WTC11 (cell line): ENCODE data around the gene MRFAP1. TPM values are rescaled to one million over a fixed set of nuclear protein-coding genes. Genes with fewer than 3 reads are reported as not detected.
A peak's percentile ranks its signal among the peaks of the same experiment; 100 is the strongest.

Experiments used
- ATAC-seq: fragments of 200-7000 bp; cut with Tn5 transposase; 2 replicates; pipeline ENCODE4 v1.10.0; 2021; ENCODE audit warnings: mild to moderate bottlenecking, moderate library complexity
- CTCF ChIA-PET: fragments of 300-600 bp; sonication (Branson Sonifier 250); formaldehyde crosslinking; loops from one replicate; lab custom pipeline; 2021; ENCODE audit warnings: antibody characterized with exemption; lab: Charles Lee
- POLR2A ChIA-PET: fragments of 350-600 bp; sonication (Branson Sonifier 250); formaldehyde crosslinking; loops from one replicate; lab custom pipeline; 2021; ENCODE audit warnings: antibody characterized with exemption; lab: Charles Lee
- DNase-seq: peaks from one replicate; pipeline ENCODE4 v3.0.0; 2021; ENCODE audit warnings: low spot score
- H3K27ac Mint-ChIP-seq: 2 replicates; pipeline ENCODE4 v1.8.0; 2021; ENCODE audit warnings: mixed read lengths
- H3K27me3 Mint-ChIP-seq: 2 replicates; pipeline ENCODE4 v1.8.0; 2021; ENCODE audit warnings: low read depth, mild to moderate bottlenecking, moderate library complexity, mixed read lengths
- H3K36me3 Mint-ChIP-seq: 2 replicates; pipeline ENCODE4 v1.8.0; 2021; ENCODE audit warnings: mixed read lengths
- H3K4me1 Mint-ChIP-seq: 2 replicates; pipeline ENCODE4 v1.8.0; 2022; ENCODE audit warnings: mixed read lengths
- H3K4me3 Mint-ChIP-seq: 2 replicates; pipeline ENCODE4 v1.8.0; 2021; ENCODE audit warnings: mild to moderate bottlenecking, moderate library complexity, mixed read lengths
- H3K9me3 Mint-ChIP-seq: 2 replicates; pipeline ENCODE4 v1.8.0; 2021; ENCODE audit warnings: mixed read lengths
- AR ChIP-seq: fragments of 250-450 bp; sonication (Bioruptor Pico); IDR thresholded peaks from 2 replicates; pipeline ENCODE4 v1.9.0; 2021; ENCODE audit warnings: mild to moderate bottlenecking
- ATF2 ChIP-seq: sonication (generic); formaldehyde crosslinking; IDR thresholded peaks from 2 replicates; pipeline ENCODE4 v1.8.1; 2022; ENCODE audit warnings: low read depth, missing genetic modification reagents, borderline replicate concordance
- ETV6 ChIP-seq: sonication (generic); formaldehyde crosslinking; IDR thresholded peaks from 2 replicates; pipeline ENCODE4 v1.8.1; 2022; ENCODE audit warnings: mild to moderate bottlenecking, missing genetic modification reagents
- FOXJ3 ChIP-seq: sonication (generic); formaldehyde crosslinking; IDR thresholded peaks from 2 replicates; pipeline ENCODE4 v1.9.0; 2021; ENCODE audit warnings: missing genetic modification reagents, mild to moderate bottlenecking, borderline replicate concordance
- FOXP1 ChIP-seq: sonication (generic); formaldehyde crosslinking; IDR thresholded peaks from 2 replicates; pipeline ENCODE4 v1.8.0; 2022; ENCODE audit warnings: missing genetic modification reagents, mild to moderate bottlenecking, moderate library complexity, borderline replicate concordance
- GABPB1 ChIP-seq: sonication (generic); formaldehyde crosslinking; IDR thresholded peaks from 2 replicates; pipeline ENCODE4 v1.8.1; 2023; ENCODE audit warnings: mild to moderate bottlenecking, missing genetic modification reagents
- GTF2I ChIP-seq: fragments of 250-450 bp; sonication (Bioruptor Pico); conservative IDR thresholded peaks from 2 replicates; pipeline ENCODE4 v1.4.0; 2021; ENCODE audit warnings: mild to moderate bottlenecking
- HMGXB4 ChIP-seq: sonication (generic); formaldehyde crosslinking; IDR thresholded peaks from 2 replicates; pipeline ENCODE4 v1.8.1; 2023; ENCODE audit warnings: mild to moderate bottlenecking, moderate library complexity, missing genetic modification reagents
- MAX ChIP-seq: sonication (generic); formaldehyde crosslinking; IDR thresholded peaks from 2 replicates; pipeline ENCODE4 v1.8.0; 2022; ENCODE audit warnings: mild to moderate bottlenecking, missing genetic modification reagents
- MXD4 ChIP-seq: fragments of 250-450 bp; sonication (Bioruptor Pico); IDR thresholded peaks from 2 replicates; pipeline ENCODE4 v1.8.0; 2021; ENCODE audit warnings: mild to moderate bottlenecking, moderate library complexity, borderline replicate concordance
- NFATC4 ChIP-seq: fragments of 250-450 bp; sonication (Bioruptor Pico); IDR thresholded peaks from 2 replicates; pipeline ENCODE4 v1.9.0; 2021; ENCODE audit warnings: mild to moderate bottlenecking
- PREB ChIP-seq: sonication (generic); formaldehyde crosslinking; IDR thresholded peaks from 2 replicates; pipeline ENCODE4 v1.8.1; 2022; ENCODE audit warnings: mild to moderate bottlenecking, missing genetic modification reagents, moderate library complexity, borderline replicate concordance
- PRRX2 ChIP-seq: fragments of 250-450 bp; sonication (Bioruptor Pico); IDR thresholded peaks from 2 replicates; pipeline ENCODE4 v1.8.0; 2021; ENCODE audit warnings: mild to moderate bottlenecking
- SP1 ChIP-seq: sonication (generic); formaldehyde crosslinking; conservative IDR thresholded peaks from 2 replicates; pipeline ENCODE4 v1.8.1; 2022; ENCODE audit warnings: missing genetic modification reagents
- TEAD1 ChIP-seq: sonication (generic); formaldehyde crosslinking; IDR thresholded peaks from 2 replicates; pipeline ENCODE4 v1.8.0; 2022; ENCODE audit warnings: mild to moderate bottlenecking, missing genetic modification reagents
- TEAD4 ChIP-seq: sonication (generic); formaldehyde crosslinking; IDR thresholded peaks from 2 replicates; pipeline ENCODE4 v1.8.0; 2022; ENCODE audit warnings: mild to moderate bottlenecking, missing genetic modification reagents
- ZNF396 ChIP-seq: fragments of 250-450 bp; sonication (Bioruptor Pico); IDR thresholded peaks from 2 replicates; pipeline ENCODE4 v1.8.0; 2021; ENCODE audit warnings: mild to moderate bottlenecking, moderate library complexity, borderline replicate concordance
- ZNF416 ChIP-seq: fragments of 250-450 bp; sonication (Bioruptor Pico); IDR thresholded peaks from 2 replicates; pipeline ENCODE4 v1.9.0; 2021; ENCODE audit warnings: mild to moderate bottlenecking, inconsistent platforms
- ZNF512 ChIP-seq: sonication (generic); formaldehyde crosslinking; IDR thresholded peaks from 2 replicates; pipeline ENCODE4 v1.8.1; 2022; ENCODE audit warnings: missing genetic modification reagents, borderline replicate concordance
- total RNA-seq: library from RNA; stranded (reverse); gene quantifications from 3 replicates; pipeline ENCODE4 v1.2.3, GENCODE V29; 2021

MRFAP1 gene
- total RNA-seq, 1 experiment from 2014 or later = 319 TPM

- no peak for TF ChIP-seq GABPB1 (CRISPR knock-in tag)
- TF ChIP-seq GTF2I (CRISPR knock-in tag) = peak; percentile 56; the same call in 1 of the 2 replicates
These were observed 40.0 kb downstream of the MRFAP1 start (continued) for GRCh38 chr4:6680372-6681034.

- Mint-ChIP-seq H3K4me1 (peaks cover 11% of the 10 kb centered on the region), H3K4me3 (no peak overlapping the region), H3K27me3 (no peaks in the 10 kb centered on the region), H3K9me3 (peaks cover 6% of the 10 kb centered on the region; the same call in 1 of the 2 replicates), H3K36me3 (peaks cover 12% of the 10 kb centered on the region), H3K27ac (no peak overlapping the region)
- ChIA-PET CTCF (interaction anchor here (0.5 to 2.5 kb wide), 29 partner anchors 9 to 515 kb away, joined by 3 to 36 read pairs (median 4); partner anchors contain the start of genes MAN2B2, MRFAP1L1, S100P and TADA2B), POLR2A (no interaction called here)
- TF ChIP-seq SP1 (CRISPR knock-in tag) = no peak
- TF ChIP-seq FOXJ3 = no peak
- TF ChIP-seq MAX (CRISPR knock-in tag) = no peak
- no peak for TF ChIP-seq MXD4 (CRISPR knock-in tag)
- no peak for TF ChIP-seq PREB (CRISPR knock-in tag)
- no peak for TF ChIP-seq GABPB1 (CRISPR knock-in tag)
- no peak for TF ChIP-seq PRRX2
- TF ChIP-seq TEAD1 (CRISPR knock-in tag) = no peak
- ATAC-seq = peak; percentile 36
- peak; percentile 49 for DNase-seq
These were observed 40.7 kb downstream of the MRFAP1 start for GRCh38 chr4:6681191-6681590.

- H3K27me3 Mint-ChIP-seq = peaks cover 4% of the 10 kb centered on the region; the same call in 1 of the 2 replicates
- CTCF ChIA-PET = interaction anchor here (1.3 kb wide), 2 partner anchors 10 to 18 kb away, joined by 4 to 7 read pairs; no protein-coding TSS in a partner anchor
- H3K4me1 Mint-ChIP-seq = 0 out of 2 replicates have a peak, but pooled peaks cover 2% of the 10 kb centered on the region
- POLR2A ChIA-PET = no interaction called here
- no peak for DNase-seq
- TF ChIP-seq ATF2 (0 out of 2 replicates have a peak, but pooled peaks have one; percentile 23), ZNF396 (CRISPR knock-in tag) (no peak), ZNF416 (no peak), MXD4 (CRISPR knock-in tag) (no peak), NFATC4 (CRISPR knock-in tag) (no peak), SP1 (CRISPR knock-in tag) (no peak), ETV6 (CRISPR knock-in tag) (no peak), AR (CRISPR knock-in tag) (no peak), ZNF512 (no peak), FOXP1 (CRISPR knock-in tag) (peak; percentile 47; the same call in 1 of the 2 replicates), TEAD1 (CRISPR knock-in tag) (no peak), TEAD4 (no peak), HMGXB4 (CRISPR knock-in tag) (no peak)
- ATAC-seq = no peak
- no peak overlapping the region for H3K4me3 Mint-ChIP-seq
- H3K9me3 Mint-ChIP-seq = peaks cover 11% of the 10 kb centered on the region
- no peaks in the 10 kb centered on the region for H3K36me3 Mint-ChIP-seq
- no peak overlapping the region for H3K27ac Mint-ChIP-seq
These were observed 42.5 kb downstream of the MRFAP1 start for GRCh38 chr4:6682862-6683590.
